ENCODE measurements around the gene FBXL13.

The FBXL13 gene

GRCh38 chr7:102829075-102829474 lies 245.5 kb downstream of the FBXL13 start:
- Mint-ChIP-seq H3K27ac (peak overlapping the region in 2 of 3 experiments; percentile 23 to 50), H3K4me1 (peaks cover 28% of the 10 kb centered on the region)

GRCh38 chr7:102828286-102828685 lies 246.3 kb downstream of the FBXL13 start:
- H3K4me3 Mint-ChIP-seq, result no peak overlapping the region
- peak overlapping the region in 1 of 3 experiments; percentile 23 for H3K27ac Mint-ChIP-seq
- peaks cover 35% of the 10 kb centered on the region for H3K4me1 Mint-ChIP-seq
- H3K36me3 Mint-ChIP-seq (ENCODE audit: low read depth), result peaks cover 51% of the 10 kb centered on the region
- TF ChIP-seq CTCF (IDR thresholded peaks at IDR 0.05; ENCODE audit: unreplicated experiment in 3 of 3), result no peak
- H3K9me3 Mint-ChIP-seq, result no peaks in the 10 kb centered on the region
- H3K27me3 Mint-ChIP-seq (ENCODE audit: low read depth), result no peaks in the 10 kb centered on the region

More at GRCh38 chr7:102829075-102829474, 245.5 kb downstream of the FBXL13 start:
- Mint-ChIP-seq H3K36me3 (ENCODE audit: low read depth) (peaks cover 46% of the 10 kb centered on the region), H3K9me3 (no peaks in the 10 kb centered on the region), H3K4me3 (no peak overlapping the region), H3K27me3 (ENCODE audit: low read depth) (no peaks in the 10 kb centered on the region)
- no peak for TF ChIP-seq CTCF (IDR thresholded peaks at IDR 0.05; ENCODE audit: unreplicated experiment in 3 of 3)

- Mint-ChIP-seq H3K4me1 (peaks cover 11% of the 10 kb centered on the region), H3K9me3 (no peaks in the 10 kb centered on the region), H3K27me3 (ENCODE audit: low read depth) (no peaks in the 10 kb centered on the region), H3K27ac (peak overlapping the region; percentile 43 to 82 (median 67)), H3K36me3 (ENCODE audit: low read depth) (peaks cover 40% of the 10 kb centered on the region), H3K4me3 (no peak overlapping the region)
- no peak for TF ChIP-seq CTCF (IDR thresholded peaks at IDR 0.05; ENCODE audit: unreplicated experiment in 3 of 3)
Observed at GRCh38 chr7:102823390-102824119, 251.0 kb downstream of the FBXL13 start.

- no peak for TF ChIP-seq CTCF (IDR thresholded peaks at IDR 0.05; ENCODE audit: unreplicated experiment in 3 of 3)
- peaks cover 32% of the 10 kb centered on the region for H3K36me3 Mint-ChIP-seq (ENCODE audit: low read depth)
Observed at GRCh38 chr7:102821994-102822747, 252.4 kb downstream of the FBXL13 start.

GRCh38 chr7:102819151-102819550 lies 255.4 kb downstream of the FBXL13 start:
- no peaks in the 10 kb centered on the region for H3K27me3 Mint-ChIP-seq (ENCODE audit: low read depth)
- no peaks in the 10 kb centered on the region for H3K9me3 Mint-ChIP-seq
- H3K27ac Mint-ChIP-seq, result peak overlapping the region; percentile 6 to 55 (median 29)
- H3K36me3 Mint-ChIP-seq (ENCODE audit: low read depth), result peaks cover 20% of the 10 kb centered on the region
- peaks cover 11% of the 10 kb centered on the region for H3K4me1 Mint-ChIP-seq
- TF ChIP-seq CTCF (IDR thresholded peaks at IDR 0.05; ENCODE audit: unreplicated experiment in 3 of 3), result no peak
- H3K4me3 Mint-ChIP-seq, result no peak overlapping the region

More at GRCh38 chr7:102821994-102822747, 252.4 kb downstream of the FBXL13 start:
- H3K27ac Mint-ChIP-seq, result no peak overlapping the region
- H3K9me3 Mint-ChIP-seq, result no peaks in the 10 kb centered on the region
- no peaks in the 10 kb centered on the region for H3K27me3 Mint-ChIP-seq (ENCODE audit: low read depth)
- peaks cover 11% of the 10 kb centered on the region for H3K4me1 Mint-ChIP-seq
- no peak overlapping the region for H3K4me3 Mint-ChIP-seq
